PC-3 (cell line): ENCODE data around the gene ZFP1.

Source experiments
- EZH2 ChIP-seq: fragments of 300-600 bp; sonication (generic); IDR thresholded peaks from one replicate; pipeline ENCODE4 v1.6.1; 2017; ENCODE audit warnings: antibody characterized with exemption, mild to moderate bottlenecking, low read length; ENCODE audit not compliant: unreplicated experiment
- TF ChIP-seq, protein P1 (sequence below): fragments of 300-600 bp; sonication (generic); conservative IDR thresholded peaks from 2 replicates; pipeline ENCODE4 v1.5.1; 2017; ENCODE audit warnings: antibody characterized with exemption, low read depth, mild to moderate bottlenecking, low read length

GRCh38 chr16:75188832-75189477 is 40.6 kb downstream of the ZFP1 start:
- TF ChIP-seq, protein P1, sequence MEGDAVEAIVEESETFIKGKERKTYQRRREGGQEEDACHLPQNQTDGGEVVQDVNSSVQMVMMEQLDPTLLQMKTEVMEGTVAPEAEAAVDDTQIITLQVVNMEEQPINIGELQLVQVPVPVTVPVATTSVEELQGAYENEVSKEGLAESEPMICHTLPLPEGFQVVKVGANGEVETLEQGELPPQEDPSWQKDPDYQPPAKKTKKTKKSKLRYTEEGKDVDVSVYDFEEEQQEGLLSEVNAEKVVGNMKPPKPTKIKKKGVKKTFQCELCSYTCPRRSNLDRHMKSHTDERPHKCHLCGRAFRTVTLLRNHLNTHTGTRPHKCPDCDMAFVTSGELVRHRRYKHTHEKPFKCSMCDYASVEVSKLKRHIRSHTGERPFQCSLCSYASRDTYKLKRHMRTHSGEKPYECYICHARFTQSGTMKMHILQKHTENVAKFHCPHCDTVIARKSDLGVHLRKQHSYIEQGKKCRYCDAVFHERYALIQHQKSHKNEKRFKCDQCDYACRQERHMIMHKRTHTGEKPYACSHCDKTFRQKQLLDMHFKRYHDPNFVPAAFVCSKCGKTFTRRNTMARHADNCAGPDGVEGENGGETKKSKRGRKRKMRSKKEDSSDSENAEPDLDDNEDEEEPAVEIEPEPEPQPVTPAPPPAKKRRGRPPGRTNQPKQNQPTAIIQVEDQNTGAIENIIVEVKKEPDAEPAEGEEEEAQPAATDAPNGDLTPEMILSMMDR = no peak
- no peak for TF ChIP-seq EZH2
